Kidney glomerular epithelial cell (primary cell): ENCODE results near the gene CARHSP1.
"Not testable (repeated sequence)": the region's sequence is repeated elsewhere in the genome, so short reads cannot be mapped to it uniquely, and the experiment has no call there.

Experiments used
- DNase-seq: peaks from one replicate; lab custom pipeline; 2025; lab: John Stamatoyannopoulos, UW

Gene CARHSP1

GRCh38 chr16:8854298-8854948, 14.4 kb downstream of the CARHSP1 start:
- DNase-seq = no peak

- DNase-seq = no peak
These were observed 15.2 kb downstream of the CARHSP1 start for GRCh38 chr16:8853611-8854010.

GRCh38 chr16:8853150-8853549, 15.7 kb downstream of the CARHSP1 start:
- no peak for DNase-seq

- DNase-seq = no peak
These were observed 16.3 kb downstream of the CARHSP1 start for GRCh38 chr16:8852534-8852933.

- DNase-seq = no peak
These were observed 16.9 kb downstream of the CARHSP1 start for GRCh38 chr16:8851761-8852403.

- DNase-seq = peak; percentile 14
These were observed 18.4 kb downstream of the CARHSP1 start for GRCh38 chr16:8850279-8850885.

- no peak for DNase-seq
These were observed 19.3 kb downstream of the CARHSP1 start for GRCh38 chr16:8849411-8850011.

GRCh38 chr16:8848939-8849391, 19.8 kb downstream of the CARHSP1 start:
- DNase-seq = peak; percentile 41

- DNase-seq = no peak
These were observed 20.4 kb downstream of the CARHSP1 start for GRCh38 chr16:8848231-8848938.

- DNase-seq = no peak
These were observed 21.2 kb downstream of the CARHSP1 start for GRCh38 chr16:8847623-8848022.

GRCh38 chr16:8847145-8847544, 21.7 kb downstream of the CARHSP1 start:
- no peak for DNase-seq

GRCh38 chr16:8846401-8846932, 22.3 kb downstream of the CARHSP1 start:
- DNase-seq = no peak

- no peak for DNase-seq
These were observed 23.0 kb downstream of the CARHSP1 start for GRCh38 chr16:8845699-8846298.

- not testable (repeated sequence) for DNase-seq
These were observed 25.5 kb downstream of the CARHSP1 start for GRCh38 chr16:8843296-8843695.

GRCh38 chr16:8842016-8842415, 26.8 kb downstream of the CARHSP1 start:
- not testable (repeated sequence) for DNase-seq

GRCh38 chr16:8837594-8837993, 31.2 kb downstream of the CARHSP1 start:
- DNase-seq = not testable (repeated sequence)

- DNase-seq = not testable (repeated sequence)
These were observed 32.0 kb downstream of the CARHSP1 start for GRCh38 chr16:8836797-8837196.

- DNase-seq = no peak
These were observed 36.1 kb downstream of the CARHSP1 start for GRCh38 chr16:8832717-8833105.

GRCh38 chr16:8831871-8832716, 36.7 kb downstream of the CARHSP1 start:
- DNase-seq = no peak

- no peak for DNase-seq
These were observed 37.4 kb downstream of the CARHSP1 start for GRCh38 chr16:8831450-8831849.
